DOHH2 (cell line): ENCODE data around the gene PRPF38B.

Experiments
- H3F3A ChIP-seq: fragments of 200-600 bp; sonication (generic), shearing (Covaris generic); 2 replicates; pipeline ENCODE4 v1.6.0; 2016; ENCODE audit warnings: antibody characterized with exemption, mild to moderate bottlenecking; ENCODE audit not compliant: control insufficient read depth, insufficient read depth
- H3K27ac ChIP-seq: fragments of 200-600 bp; sonication (generic); 2 replicates; pipeline ENCODE4 v1.5.1; 2014; ENCODE audit warnings: low read depth, mild to moderate bottlenecking, low read length, moderate library complexity
- H3K27me3 ChIP-seq: fragments of 200-600 bp; sonication (generic); 2 replicates; pipeline ENCODE4 v1.6.1; 2014; ENCODE audit warnings: mild to moderate bottlenecking, low read length, mixed read lengths; ENCODE audit not compliant: control insufficient read depth
- H3K36me3 ChIP-seq: fragments of 200-600 bp; sonication (generic); 2 replicates; pipeline ENCODE4 v1.6.1; 2014; ENCODE audit warnings: mild to moderate bottlenecking, low read length, moderate library complexity, mixed read lengths; ENCODE audit not compliant: control insufficient read depth
- H3K4me1 ChIP-seq: fragments of 200-600 bp; sonication (generic); 2 replicates; pipeline ENCODE4 v1.6.1; 2014; ENCODE audit warnings: mild to moderate bottlenecking, low read length, mixed read lengths; ENCODE audit not compliant: control insufficient read depth
- H3K4me2 ChIP-seq: fragments of 200-600 bp; sonication (generic); 2 replicates; pipeline ENCODE4 v1.6.0; 2014; ENCODE audit warnings: mild to moderate bottlenecking, low read length, moderate library complexity
- H3K4me3 ChIP-seq: fragments of 200-600 bp; sonication (generic); 2 replicates; pipeline ENCODE4 v1.5.1; 2014; ENCODE audit warnings: mild to moderate bottlenecking, low read length, mixed read lengths
- H3K79me2 ChIP-seq: fragments of 200-600 bp; sonication (generic); 2 replicates; pipeline ENCODE4 v1.6.1; 2014; ENCODE audit warnings: mild to moderate bottlenecking, low read length, mixed read lengths; ENCODE audit not compliant: control insufficient read depth
- H3K9me2 ChIP-seq: fragments of 200-600 bp; sonication (generic); replicated peaks from 2 replicates; pipeline ENCODE4 v1.6.1; 2014; ENCODE audit warnings: mild to moderate bottlenecking, low read length, mixed read lengths; ENCODE audit not compliant: control insufficient read depth
- H3K9me3 ChIP-seq: fragments of 200-600 bp; sonication (generic); 2 replicates; pipeline ENCODE4 v1.6.1; 2014; ENCODE audit warnings: antibody characterized with exemption, low read length, mixed read lengths; ENCODE audit not compliant: control insufficient read depth, insufficient read depth
- H4K20me1 ChIP-seq: fragments of 200-600 bp; sonication (generic); 2 replicates; pipeline ENCODE4 v1.6.0; 2014; ENCODE audit warnings: low read depth, mild to moderate bottlenecking, antibody characterized with exemption, low read length, moderate library complexity; ENCODE audit not compliant: control insufficient read depth, insufficient read depth
- CTCF ChIP-seq: fragments of 200-600 bp; sonication (generic); IDR thresholded peaks from one replicate; pipeline ENCODE4 v1.5.1; 2014; ENCODE audit warnings: antibody characterized with exemption, mild to moderate bottlenecking, low read depth, low read length; ENCODE audit not compliant: poor library complexity, severe bottlenecking
- EZH2phosphoT487 ChIP-seq: fragments of 200-600 bp; sonication (generic); IDR thresholded peaks from 2 replicates; pipeline ENCODE4 v1.6.1; 2017; ENCODE audit warnings: borderline replicate concordance, mild to moderate bottlenecking, antibody characterized with exemption, low read length, moderate library complexity, mixed read lengths

The PRPF38B gene

DNA sequence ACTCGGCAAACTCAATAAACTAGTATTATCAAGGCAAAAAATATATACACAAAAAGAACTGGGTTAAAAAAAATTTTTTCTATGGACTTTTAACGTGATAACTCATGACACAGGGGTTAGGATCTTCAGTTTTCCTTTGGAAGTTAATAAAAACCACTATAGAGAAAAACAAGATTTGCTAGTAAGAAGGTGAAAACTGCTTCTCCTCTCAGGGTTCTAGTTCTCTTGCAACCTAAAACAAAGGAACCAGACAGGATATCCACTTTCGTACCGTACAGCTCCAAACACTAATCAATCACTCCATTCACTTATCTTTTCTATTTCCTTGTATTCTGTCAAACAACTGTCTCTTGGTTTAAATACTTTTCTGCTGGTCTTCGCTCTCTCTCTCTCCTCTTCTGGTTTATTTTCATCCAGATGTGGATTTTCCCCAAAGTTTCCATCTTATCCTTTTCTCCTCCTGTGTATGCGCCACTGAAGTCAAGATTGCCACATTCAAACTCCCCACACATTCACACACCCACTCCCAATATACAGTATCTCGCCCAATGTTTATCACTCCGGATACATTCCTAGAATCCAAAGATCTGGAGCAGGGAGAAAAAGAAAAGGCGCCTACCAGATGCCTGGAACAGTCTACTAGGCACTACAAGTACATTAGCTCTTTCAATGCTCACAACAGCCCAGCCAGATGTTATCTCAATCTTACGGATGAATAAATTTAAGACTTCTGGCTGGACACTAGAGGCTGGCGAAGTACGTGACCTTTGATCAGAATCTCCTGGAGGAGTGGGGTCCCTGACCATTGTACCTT, 775 bp upstream of the PRPF38B start:
- Histone ChIP-seq H3K79me2 (peaks cover 59% of the 10 kb centered on the region), H3K4me1 (peaks cover 30% of the 10 kb centered on the region), H3F3A (peaks cover 7% of the 10 kb centered on the region), H3K4me3 (peak overlapping the region; percentile 98), H3K4me2 (peak overlapping the region; percentile 80), H3K9me2 (no peaks in the 10 kb centered on the region), H3K27ac (peak overlapping the region; percentile 90), H3K27me3 (no peaks in the 10 kb centered on the region), H3K36me3 (peaks cover 43% of the 10 kb centered on the region), H3K9me3 (no peaks in the 10 kb centered on the region), H4K20me1 (peaks cover 21% of the 10 kb centered on the region)
- TF ChIP-seq CTCF = no peak
- no peak for TF ChIP-seq EZH2phosphoT487

- Histone ChIP-seq H3K27me3 (no peaks in the 10 kb centered on the region), H3K27ac (peak overlapping the region; percentile 90), H3K4me2 (peak overlapping the region; percentile 80), H3K9me2 (no peaks in the 10 kb centered on the region), H3K36me3 (peaks cover 60% of the 10 kb centered on the region), H3K4me1 (peaks cover 30% of the 10 kb centered on the region), H4K20me1 (peaks cover 25% of the 10 kb centered on the region), H3K4me3 (peak overlapping the region; percentile 98), H3K79me2 (peaks cover 75% of the 10 kb centered on the region), H3K9me3 (no peaks in the 10 kb centered on the region), H3F3A (peaks cover 23% of the 10 kb centered on the region)
- no peak for TF ChIP-seq EZH2phosphoT487
- TF ChIP-seq CTCF = peak; percentile 56
Observed at GRCh38 chr1:108692724-108693655, 880 bp downstream of the PRPF38B start.

- no peak for TF ChIP-seq EZH2phosphoT487
- Histone ChIP-seq H3K36me3 (peaks cover 85% of the 10 kb centered on the region), H3K4me2 (peak overlapping the region; percentile 80), H4K20me1 (peaks cover 31% of the 10 kb centered on the region), H3F3A (peaks cover 47% of the 10 kb centered on the region), H3K27me3 (no peaks in the 10 kb centered on the region), H3K9me2 (no peaks in the 10 kb centered on the region), H3K4me3 (no peak overlapping the region), H3K4me1 (peaks cover 23% of the 10 kb centered on the region), H3K9me3 (no peaks in the 10 kb centered on the region), H3K27ac (no peak overlapping the region), H3K79me2 (peaks cover 74% of the 10 kb centered on the region)
Observed at GRCh38 chr1:108695535-108695934, 3.4 kb downstream of the PRPF38B start.
